GM18505 (cell line): ENCODE results near the gene KLHL36.
"Not testable (repeated sequence)": the region's sequence is repeated elsewhere in the genome, so short reads cannot be mapped to it uniquely, and the experiment has no call there.

Source experiments
- ATAC-seq: cut with Tn5 transposase; IDR thresholded peaks from one replicate; pipeline ENCODE4 v1.9.1; 2021; ENCODE audit not compliant: unreplicated experiment
- POLR2A ChIP-seq: IDR thresholded peaks from 4 replicates; pipeline ENCODE4 v1.6.1; 2011; ENCODE audit warnings: borderline replicate concordance; ENCODE audit not compliant: insufficient read depth, insufficient read length; ENCODE audit errors: extremely low read depth

The KLHL36 gene

GRCh38 chr16:84690088-84690819 lies 41.9 kb downstream of the KLHL36 start:
- no peak for ATAC-seq
- no peak for TF ChIP-seq POLR2A

- TF ChIP-seq POLR2A = no peak
- ATAC-seq = no peak
These were observed 44.3 kb downstream of the KLHL36 start for GRCh38 chr16:84692451-84693214.

DNA sequence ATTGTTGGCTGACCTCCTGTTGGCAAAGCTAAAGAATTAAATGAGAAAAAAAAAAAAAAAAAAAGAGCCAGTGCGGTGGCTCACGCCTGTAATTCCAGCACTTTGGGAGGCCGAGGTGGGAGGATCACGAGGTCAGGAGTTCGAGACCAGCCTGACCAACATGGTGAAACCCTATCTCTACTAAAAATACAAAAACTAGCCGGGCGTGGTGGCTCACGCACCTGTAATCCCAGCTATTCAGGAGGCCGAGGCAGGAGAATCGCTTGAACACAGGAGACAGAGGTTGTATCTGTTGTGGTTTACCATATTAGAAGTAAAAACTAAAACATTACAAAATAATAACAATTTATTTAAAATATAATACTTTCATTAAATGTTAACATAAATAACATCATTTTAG lies 45.6 kb downstream of the KLHL36 start:
- not testable (repeated sequence) for ATAC-seq

GRCh38 chr16:84694980-84695379 lies 46.7 kb downstream of the KLHL36 start:
- no peak for ATAC-seq
- no peak for TF ChIP-seq POLR2A

- TF ChIP-seq POLR2A = no peak
- ATAC-seq = no peak
These were observed 50.9 kb downstream of the KLHL36 start for GRCh38 chr16:84699147-84699711.

DNA sequence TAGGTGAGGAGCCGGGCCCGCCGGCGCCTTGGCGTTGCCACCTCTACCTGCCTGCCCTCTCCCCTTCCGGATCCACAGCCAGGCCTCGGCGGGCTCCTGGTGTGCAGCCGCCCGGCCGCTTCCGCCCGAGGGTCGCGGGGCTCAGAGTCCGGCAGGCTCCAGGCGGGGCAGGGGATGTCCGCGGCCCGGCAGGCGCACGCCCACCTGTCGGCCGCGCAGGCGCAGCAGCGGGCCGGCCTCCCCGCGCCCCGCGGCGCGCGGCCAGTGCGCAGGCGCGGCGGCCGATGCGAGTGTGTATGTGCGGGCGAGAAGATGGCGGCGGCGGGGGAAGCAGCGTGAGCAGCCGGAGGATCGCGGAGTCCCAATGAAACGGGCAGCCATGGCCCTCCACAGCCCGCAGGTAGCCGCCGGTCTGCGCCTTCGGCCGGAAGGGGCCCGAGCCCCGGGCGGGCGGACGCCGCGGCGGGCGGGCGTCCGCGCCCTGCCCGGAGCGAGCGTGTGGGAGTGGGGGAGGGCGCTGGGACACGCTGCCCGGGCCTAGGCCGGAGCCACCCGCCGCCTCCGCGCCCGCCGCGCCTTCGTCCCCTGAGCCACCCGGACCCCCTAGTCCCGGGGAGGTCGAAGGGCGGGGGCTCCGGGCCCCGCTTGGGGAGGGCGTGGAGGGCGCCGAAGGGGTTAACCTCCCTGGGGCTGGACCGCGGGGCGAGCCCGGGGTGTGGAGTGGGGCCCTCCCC lies 51.6 kb downstream of the KLHL36 start, which contains the start of gene USP10:
Gene USP10, plus strand, starts transcription at position 289 of the 734 bp plus-strand sequence. Its CDS starts 91 bp downstream, at position 380.
- TF ChIP-seq POLR2A = peak; percentile 84
- ATAC-seq = peak; percentile 68

DNA sequence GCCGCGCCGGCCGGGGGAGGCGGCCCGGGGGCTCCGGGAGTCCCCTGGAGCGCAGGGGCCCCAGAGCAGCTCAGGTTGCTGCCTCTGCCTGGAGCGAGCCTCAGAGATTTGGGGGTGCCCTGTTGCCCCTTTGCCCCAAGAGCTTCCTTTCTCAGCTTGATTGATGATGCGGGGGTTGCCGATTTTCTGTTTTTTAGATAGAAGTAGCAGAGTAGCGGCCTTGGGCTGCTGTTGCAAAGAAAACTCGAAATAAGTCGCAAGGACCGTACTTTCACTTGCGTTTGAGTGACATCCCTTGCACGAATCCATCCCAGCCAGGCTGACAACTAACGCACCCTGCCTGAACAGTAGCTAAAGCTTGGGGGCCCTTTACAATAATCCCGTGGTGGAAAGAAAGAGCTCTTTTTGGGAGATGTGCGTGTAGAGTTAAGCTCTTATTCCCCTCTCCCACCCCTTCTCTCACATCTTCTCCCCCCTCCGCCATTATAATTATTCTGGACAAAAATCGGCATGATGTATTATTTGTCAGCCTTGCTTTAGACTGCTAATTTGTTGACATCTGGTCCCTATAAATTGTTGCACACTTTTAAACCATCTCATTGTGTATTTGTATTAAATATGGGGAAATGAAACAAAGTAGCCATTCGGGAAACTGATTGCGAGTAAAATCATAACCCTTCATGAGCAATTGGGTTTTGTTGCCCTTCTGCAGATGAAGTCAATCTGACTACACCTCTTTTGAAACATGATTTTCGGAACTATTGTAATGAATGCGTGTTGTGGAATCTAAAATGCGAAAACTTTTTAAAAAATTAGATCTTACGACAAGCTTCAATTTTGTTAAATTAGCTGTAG lies 52.4 kb downstream of the KLHL36 start:
- ATAC-seq = peak; percentile 21

DNA sequence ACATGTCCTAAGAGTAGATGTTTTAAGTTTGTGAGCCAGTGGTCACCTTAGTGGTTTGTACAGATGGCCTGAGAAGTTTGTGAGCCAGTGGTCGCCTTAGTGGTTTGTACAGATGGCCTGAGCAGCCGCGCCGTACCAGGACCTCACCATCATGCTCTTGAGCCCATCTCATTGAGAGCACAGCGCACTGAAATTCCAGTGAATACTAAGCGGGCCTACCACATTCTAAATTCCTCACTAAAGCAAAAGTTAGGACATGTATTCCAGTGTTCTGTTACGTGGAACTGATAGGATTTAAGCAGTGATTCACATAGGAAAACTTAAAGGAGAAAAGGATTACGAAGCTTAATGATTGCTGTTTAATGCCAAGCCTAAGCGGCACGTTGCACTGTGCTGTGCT lies 55.4 kb downstream of the KLHL36 start:
- no peak for ATAC-seq
- TF ChIP-seq POLR2A = no peak

More for the DNA sequence above, 52.4 kb downstream of the KLHL36 start:
- no peak for TF ChIP-seq POLR2A

GRCh38 chr16:84704253-84704652 lies 55.9 kb downstream of the KLHL36 start:
- ATAC-seq = no peak
- no peak for TF ChIP-seq POLR2A

- no peak for TF ChIP-seq POLR2A
- no peak for ATAC-seq
These were observed 58.5 kb downstream of the KLHL36 start for GRCh38 chr16:84706856-84707255.

GRCh38 chr16:84709609-84710008 lies 61.3 kb downstream of the KLHL36 start:
- TF ChIP-seq POLR2A = no peak
- no peak for ATAC-seq

- no peak for ATAC-seq
- no peak for TF ChIP-seq POLR2A
These were observed 62.4 kb downstream of the KLHL36 start for GRCh38 chr16:84710686-84711085.
